Measurements from ENCODE around the gene NAE1.

DNA sequence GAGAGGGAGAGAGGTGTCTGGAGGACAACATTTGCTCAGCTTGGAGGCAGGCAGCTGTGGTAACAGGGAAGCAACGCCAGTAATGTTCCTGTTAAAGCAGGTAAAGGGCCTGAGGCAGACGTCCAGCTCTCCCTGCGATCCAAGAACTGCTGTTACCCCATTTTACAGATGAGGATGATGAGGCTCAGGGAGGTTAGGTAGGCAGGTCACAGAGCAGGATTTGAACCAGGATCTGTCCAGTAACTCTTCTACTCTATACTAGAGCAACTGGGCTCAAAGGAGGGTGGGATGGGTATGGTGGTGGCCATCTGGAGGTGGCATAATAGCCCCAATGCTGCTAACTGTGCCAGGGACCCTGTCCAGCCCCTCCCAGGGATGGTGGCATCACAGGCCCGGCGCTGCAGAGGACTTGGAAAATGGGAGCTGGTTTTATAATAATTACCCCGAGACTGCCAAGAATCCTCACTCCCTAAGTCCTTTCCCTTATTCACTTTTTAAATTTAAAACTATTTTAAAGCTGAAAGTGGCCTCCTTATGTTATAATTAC, 25.5 kb upstream of the NAE1 start:
- TF ChIP-seq MYC (IDR thresholded peaks at IDR 0.05; ENCODE audit: low read depth, low read length), result no peak
- TF ChIP-seq, protein P1, sequence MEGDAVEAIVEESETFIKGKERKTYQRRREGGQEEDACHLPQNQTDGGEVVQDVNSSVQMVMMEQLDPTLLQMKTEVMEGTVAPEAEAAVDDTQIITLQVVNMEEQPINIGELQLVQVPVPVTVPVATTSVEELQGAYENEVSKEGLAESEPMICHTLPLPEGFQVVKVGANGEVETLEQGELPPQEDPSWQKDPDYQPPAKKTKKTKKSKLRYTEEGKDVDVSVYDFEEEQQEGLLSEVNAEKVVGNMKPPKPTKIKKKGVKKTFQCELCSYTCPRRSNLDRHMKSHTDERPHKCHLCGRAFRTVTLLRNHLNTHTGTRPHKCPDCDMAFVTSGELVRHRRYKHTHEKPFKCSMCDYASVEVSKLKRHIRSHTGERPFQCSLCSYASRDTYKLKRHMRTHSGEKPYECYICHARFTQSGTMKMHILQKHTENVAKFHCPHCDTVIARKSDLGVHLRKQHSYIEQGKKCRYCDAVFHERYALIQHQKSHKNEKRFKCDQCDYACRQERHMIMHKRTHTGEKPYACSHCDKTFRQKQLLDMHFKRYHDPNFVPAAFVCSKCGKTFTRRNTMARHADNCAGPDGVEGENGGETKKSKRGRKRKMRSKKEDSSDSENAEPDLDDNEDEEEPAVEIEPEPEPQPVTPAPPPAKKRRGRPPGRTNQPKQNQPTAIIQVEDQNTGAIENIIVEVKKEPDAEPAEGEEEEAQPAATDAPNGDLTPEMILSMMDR (IDR thresholded peaks at IDR 0.05; ENCODE audit: low read depth, low read length), result no peak
- TF ChIP-seq, protein P2, sequence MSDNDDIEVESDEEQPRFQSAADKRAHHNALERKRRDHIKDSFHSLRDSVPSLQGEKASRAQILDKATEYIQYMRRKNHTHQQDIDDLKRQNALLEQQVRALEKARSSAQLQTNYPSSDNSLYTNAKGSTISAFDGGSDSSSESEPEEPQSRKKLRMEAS (IDR thresholded peaks at IDR 0.05; ENCODE audit: low read depth, low read length), result no peak

Data from NB4 (cell line).